ENCODE measurements around the gene TSPAN5.

Gene TSPAN5

DNA sequence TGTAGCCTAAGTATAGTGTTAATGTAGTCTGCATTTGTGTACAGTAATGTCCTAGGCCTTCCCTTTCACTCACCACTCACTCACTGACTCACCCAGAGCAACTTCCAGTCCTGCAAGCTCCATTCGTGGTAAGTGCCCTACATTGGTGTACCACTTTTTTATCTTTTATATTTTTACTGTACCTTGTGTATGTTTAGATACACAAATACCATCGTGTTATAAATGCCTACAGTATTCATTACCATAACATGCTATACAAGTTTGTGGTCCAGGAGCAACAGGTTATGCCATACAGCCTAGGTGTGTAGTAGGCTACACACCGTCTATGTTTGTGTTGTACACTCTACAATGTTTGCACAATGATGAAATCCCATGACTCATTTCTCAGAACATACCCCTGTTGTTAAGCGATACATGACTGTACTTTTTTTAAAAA, 15.4 kb downstream of the TSPAN5 start:
- peak; percentile 49 for DNase-seq

DNA sequence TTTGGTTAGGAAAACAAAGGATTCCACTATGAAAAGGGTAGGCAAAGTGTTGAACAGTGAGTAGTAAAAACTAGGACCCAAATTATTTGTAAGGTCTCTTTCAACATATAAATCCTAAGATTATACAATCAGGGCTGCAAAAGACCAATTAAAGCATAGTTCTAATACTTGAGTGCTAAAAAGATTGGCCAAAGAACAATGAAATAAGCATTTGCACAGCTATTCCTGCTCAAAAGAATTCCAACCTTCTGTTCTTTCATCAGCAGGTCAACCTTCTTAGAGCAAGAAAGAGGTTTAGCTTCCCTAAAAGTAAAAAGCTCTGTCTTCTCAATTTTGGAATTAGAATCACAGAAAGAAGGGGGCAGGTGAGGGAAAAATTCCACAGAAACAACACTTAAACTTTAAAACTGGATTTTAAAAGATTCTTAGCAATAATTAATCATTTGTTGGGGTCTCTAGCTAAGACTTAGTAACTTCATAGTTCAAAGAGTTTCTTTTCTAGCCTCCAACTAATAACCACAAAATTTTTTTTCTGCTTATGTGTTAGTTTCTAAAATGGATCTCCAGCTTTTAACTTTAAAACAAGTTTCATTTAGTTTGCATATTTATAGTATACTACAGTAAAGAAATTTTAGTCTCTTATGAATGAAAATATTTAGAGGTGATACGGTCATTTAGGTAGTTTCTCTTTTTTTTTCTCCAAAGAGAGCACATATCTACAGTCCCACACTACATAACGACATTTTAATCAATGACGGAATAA, 16.3 kb downstream of the TSPAN5 start:
- no peak for DNase-seq

DNA sequence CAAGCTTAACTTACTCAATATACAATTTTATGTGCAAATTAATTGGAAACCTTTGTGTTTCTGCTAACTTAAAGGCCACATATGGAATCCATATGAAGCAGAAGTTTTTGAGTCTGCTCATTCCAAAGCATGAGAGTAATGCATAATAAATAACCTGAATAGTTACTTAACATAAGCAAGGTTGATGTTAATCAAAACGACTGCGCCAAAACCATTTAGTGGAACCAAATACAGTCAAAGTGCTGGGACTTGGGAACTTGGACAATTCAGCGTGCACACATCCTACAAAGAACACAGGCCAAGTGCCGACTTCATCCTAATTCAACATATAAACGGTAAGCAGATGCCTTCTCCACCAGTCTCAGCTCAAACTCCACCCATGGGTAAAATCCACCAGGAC, 17.0 kb downstream of the TSPAN5 start:
- no peak for DNase-seq

DNA sequence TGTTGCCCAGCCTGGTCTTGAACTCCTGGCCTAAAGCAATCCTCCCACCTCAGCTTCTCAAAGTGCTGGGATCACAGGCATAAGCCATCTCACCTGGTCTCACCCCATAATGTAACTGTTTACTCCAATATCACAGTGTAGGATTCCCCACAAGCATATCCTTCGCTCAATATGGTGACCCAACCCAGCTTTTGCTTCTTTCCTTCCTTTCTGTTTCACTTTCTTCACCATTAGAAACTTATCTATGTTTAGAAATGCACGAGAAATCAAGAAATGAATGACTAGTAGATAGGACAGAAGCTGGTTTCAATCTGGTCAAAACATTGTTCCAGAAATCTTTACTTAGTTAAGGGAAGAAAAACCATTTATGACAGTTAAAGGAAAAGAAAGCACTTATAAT, 18.9 kb downstream of the TSPAN5 start:
- peak; percentile 37 for DNase-seq

DNA sequence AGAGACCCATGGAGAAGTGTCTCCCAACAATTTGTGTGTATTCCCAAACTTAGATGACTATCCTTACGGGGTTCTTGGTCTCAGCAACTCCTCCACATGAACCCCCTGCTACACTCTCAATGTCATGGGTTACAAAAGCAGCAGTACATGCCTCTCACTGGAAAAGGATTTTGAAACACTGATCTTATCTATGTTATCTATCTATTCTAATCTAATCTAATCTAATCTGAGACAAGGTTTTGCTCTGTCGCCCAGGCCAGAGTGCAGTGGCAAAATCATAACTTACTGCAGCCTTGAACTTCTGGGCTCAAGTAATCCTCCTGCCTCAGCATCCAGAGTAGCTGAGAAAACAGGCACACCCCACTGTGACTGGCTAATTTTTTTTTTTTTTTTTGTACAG, 19.3 kb downstream of the TSPAN5 start:
- no peak for DNase-seq

DNA sequence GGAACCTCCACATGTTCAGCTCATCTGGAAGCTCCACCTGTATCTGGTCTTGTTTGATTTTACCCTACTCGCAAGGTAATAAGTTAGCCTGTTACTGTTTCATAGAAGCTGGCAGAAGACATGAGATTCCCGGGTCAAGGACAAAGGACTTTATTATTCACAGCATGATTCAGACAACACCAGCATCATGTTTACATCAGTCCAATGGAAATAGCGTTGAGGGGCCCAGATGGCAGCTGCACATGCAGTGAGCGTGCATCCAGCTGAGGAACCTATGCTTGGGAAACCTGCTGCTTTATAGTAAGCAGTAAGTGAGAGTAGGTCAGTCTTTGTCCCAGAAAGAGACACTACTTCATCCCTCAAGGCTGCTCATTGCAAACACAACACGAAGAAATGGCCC, 19.8 kb downstream of the TSPAN5 start:
- DNase-seq = no peak

DNA sequence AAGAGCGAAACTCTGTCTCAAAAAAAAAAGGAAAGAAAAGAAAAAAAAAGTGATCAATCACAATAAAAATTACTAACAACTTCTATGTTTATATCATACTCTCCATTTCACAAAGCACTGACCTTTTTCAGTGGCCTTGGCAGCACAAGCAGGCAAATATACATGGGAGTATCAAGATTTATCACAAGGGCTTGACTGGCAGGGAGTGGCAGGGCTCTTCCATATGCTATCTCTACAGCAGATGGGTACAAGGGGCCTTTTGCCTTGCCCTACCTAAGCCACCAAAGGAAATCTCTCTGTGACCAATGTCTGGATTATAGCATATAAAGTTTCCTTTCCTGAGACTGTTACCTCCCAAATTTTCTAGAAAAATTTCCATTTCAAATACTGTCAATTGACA, 24.4 kb downstream of the TSPAN5 start:
- no peak for DNase-seq

DNA sequence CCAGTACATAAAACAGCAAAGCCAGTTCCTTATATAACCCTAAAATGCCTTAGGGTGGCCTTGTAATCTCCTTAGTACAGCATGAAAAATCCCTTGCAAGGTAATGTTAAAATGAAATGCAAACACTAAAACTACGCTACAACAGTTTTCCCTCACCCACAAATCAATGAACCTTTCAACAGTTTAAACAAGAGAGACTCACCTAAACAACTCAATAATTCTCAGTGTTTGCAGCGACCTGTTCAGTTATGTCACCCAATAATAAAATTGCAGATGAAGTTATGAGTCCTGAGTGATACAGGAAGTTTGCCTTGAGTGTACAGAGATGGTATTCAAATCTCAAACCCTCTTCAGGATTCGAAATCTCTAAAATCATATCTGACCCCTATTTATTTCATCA, 25.3 kb downstream of the TSPAN5 start:
- DNase-seq = no peak

DNA sequence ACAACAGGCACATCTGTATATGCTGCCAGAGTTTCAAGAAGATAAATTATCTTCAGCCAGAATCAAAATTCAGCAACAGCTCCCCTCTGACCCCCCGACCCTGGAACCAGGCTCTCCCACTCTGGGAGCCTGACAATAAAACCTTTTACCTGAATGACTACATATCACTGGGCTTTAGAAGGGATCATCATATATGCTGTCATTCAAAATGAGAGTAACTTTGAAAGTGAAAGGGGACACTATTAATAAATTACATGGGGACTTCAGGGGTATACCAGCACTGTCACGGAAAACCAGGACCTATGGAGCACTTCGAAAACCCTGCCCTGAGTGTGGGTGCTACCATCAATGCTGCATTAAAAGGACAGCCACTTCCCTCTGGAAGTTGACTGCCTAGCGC, 26.2 kb downstream of the TSPAN5 start:
- no peak for DNase-seq

DNA sequence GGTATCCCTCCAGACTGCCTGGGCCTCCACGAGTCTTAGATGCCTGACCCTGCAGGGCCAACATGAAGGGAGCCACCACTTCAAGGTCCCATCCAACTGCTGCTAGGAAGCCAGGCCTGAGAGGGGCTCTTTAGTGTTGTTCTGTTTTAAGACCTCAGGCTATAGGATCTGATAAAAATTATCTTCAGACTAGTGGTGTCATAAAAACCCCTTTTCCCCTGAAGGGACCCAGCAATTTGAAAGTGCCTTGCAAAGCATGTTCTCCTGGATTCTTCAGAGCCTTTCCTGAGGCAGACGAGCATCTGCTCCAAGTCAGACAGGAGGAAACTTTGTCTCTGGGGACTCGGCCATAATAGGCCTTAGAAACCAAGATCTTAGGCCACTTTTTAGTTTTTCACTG, 26.9 kb downstream of the TSPAN5 start:
- no peak for DNase-seq

DNA sequence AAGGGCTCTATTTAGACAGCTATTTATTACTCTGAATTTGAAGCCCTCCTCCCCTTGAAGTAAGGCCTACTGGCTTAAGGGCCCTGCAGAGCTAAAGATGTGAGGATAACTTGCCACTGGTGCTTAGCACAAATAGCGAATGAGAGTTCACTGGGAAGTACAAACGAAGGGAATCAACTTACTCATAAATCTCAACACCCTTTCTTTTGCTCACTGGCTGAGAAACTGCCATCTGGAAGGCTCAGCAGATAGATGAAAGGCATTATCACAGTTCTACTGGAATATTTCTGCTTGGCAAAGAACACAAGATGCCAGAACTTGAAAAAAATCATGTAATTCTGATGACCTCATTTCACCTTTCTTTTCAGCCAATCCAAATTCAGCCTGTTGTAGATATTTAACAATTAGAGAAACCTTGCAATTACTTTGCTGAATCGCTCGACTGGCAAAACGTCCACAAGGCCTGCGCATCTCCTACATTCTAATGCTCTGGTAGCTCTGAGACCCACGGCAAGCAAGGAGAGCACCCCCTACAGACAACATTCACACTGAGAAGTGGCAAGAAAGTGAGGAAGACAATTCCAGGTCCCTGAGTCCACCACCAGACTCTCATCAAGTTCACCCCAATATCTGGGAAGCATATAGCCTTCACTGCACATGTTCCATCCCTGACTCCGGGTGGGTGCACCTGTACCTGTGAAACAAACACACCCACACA, 27.5 kb downstream of the TSPAN5 start:
- no peak for DNase-seq

DNA sequence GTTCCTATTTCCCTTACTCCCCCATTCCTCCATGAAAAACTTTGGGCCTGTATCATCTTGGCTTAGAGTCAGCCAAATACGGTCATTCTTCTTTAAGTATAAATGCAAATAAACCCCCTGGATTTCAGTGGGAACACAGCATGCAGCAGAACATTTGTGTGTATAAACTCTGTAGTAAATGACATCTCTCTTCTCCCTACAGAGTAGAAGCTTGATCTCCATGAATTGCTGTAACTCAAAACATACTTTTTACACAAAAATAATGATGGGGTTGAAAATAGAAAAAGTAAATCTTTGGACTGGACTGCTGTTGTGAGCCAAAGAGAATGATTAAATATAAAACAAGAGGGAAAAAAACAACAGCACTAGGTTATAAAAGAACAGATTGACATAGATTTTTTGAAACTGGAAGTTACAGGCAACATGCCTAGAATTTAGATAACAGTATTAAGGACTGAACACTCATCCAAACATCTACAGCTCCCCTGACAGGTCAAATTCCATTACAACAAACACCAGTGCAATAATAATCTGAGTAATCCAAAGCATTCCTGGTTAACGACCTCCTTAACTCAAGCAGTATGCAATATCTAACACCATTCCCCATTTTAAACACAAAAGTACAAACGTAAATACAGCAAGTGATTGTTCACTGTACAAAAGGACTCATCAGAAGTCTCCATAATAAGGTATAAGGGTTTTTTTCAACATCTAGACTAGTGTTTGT, 30.7 kb downstream of the TSPAN5 start:
- no peak for DNase-seq

DNA sequence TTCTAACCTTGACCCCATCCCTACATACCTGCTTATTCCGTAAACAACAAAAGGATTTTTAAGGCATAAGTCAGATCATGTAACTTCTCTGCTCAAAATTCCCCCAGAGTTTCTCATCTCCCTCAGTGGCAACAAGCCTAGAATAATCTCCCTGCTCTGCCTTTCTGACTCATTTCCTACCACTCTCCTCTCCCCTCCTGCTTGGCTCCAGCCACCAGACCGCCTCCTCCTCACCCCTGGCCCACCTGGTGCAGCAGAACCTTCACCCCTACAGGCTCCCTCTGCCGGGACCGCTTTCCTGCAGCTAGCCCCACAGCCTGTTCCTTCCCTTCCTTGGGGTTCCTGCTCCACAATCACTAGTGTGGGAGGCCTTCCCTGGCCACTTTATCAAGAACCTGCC, 32.1 kb downstream of the TSPAN5 start:
- no peak for DNase-seq

DNA sequence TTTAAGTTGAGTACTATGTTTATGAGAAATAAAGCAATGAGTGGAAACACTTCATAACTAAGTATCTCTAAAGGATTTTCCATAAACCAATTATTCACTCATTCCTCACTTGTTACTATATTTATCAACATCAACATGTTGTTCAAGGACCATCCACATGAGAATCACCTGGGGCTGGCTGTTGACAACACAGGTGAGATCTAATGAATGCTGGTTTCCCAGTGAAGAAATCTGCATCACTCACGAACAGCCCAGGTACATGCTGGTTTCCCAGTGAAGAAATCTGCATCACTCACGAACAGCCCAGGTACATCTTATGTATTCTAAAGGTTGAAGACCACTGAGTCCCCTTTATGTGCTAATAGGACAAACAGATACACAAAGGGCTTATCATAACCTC, 32.5 kb downstream of the TSPAN5 start:
- DNase-seq = no peak

DNA sequence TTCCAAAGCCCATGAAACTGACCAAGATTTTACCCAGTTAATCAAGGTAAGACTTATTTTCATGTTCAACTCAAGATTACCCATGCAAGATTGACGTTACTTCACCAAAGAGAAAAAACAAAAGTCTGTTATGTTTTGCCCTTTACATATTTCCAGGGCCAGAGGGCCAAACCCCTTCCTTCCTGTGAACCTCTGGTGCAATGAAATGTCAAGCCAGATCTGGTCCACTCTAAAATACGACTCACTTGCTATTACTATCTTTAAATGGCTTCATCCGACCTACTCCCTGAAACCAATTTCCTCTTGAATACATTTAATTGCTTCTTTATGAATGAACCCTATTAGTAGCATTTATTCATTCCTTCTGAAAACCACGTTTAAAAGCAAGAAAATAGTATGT, 33.0 kb downstream of the TSPAN5 start:
- DNase-seq = no peak

DNA sequence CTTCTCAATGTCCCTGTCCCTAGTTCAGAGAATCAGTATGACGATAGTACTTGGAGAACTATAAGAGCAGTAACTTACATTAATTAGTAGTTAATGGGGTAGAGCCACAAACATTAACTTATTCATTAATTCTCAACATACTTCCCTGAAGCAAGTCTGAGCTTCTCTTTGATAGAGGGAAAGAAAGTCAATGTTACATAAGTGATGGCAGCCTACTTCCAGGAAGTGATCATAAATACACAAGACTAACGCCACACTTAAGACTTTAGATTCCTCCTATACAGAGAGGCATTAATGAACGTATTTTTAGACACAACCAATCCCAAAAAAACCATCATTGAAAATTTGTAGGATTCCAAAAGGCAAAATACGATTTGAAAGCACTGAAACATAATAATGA, 33.8 kb downstream of the TSPAN5 start:
- DNase-seq = no peak

DNA sequence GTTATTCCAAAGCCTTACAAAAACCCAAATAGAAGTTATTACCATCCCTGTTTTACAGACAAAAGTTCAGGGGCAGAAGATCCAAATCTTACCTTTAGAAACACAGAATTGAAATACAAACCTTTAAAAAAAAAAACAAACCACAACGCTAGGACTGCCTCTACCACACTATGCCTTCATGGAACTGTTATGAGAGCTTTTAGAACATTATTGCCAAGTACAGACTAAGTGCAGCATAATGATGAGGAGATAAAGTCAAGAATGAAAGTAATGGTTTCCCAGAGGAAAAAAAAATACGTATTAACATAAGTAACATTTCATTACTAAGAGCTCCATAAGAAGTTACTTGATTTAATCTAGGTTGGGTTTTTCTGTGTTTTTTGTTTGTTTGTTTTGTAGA, 34.3 kb downstream of the TSPAN5 start:
- no peak for DNase-seq

DNA sequence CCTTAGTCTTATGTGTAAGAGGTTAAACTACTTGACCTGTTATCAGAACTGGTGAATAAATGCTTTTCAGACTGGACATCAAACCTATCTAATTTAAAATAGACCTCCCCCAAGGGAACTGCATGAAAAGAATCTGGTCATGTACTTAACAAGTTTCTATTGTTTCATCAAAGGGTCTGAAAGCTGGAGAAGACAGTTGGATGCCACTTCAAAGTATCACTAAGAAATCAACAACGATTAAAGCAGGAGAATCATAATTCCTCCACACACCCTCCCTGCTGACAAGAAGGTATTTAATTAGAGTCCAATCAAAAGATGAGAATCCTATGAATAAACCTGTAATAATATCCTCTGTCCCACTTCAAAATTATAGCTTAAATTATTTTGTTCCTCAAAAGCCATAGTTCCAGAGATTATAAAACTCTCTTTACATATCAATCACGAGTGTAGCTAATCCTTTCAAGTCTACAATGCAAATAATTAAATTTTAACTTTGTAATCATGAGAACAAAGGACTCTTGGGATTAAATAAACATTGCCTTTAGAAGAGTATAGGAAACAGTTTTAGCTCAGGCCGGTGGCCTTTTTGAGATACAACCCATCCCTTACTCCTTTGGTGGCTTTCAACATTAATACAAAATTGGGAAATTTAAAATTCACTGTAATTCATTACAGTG, 35.1 kb downstream of the TSPAN5 start:
- no peak for DNase-seq

DNA sequence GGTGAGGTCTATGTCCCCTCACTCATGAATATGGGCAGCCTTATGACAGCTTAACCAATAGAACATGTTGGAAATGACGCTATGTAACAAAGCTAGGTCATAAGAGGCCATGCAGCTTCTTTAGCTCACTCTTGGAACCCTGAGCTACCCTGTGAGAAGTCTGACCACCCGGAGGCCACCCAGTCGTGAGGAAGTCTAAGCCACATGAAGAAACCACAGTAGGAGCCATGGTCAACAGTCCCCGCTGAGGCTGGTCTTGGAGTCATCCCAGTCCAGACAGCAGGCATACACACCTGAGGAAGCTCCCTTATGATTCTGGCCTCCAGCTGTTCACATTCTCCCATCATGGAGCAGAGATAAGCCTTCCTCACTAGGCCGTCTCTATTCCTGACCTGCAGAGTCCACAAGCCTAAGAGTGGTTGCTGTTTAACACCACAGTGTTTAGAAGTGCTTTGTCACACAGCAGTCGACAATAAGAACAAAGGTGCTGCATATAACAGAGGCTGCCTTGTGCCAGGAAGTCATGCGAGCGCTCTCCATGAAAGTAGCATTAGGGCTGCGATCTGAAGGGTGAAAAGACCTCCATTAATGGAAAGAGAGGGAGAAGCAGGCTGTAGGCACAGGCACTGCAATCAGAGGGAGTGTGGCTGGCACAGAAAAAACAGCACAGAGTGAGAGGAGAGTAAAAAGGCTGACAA, 38.2 kb downstream of the TSPAN5 start:
- no peak for DNase-seq

DNA sequence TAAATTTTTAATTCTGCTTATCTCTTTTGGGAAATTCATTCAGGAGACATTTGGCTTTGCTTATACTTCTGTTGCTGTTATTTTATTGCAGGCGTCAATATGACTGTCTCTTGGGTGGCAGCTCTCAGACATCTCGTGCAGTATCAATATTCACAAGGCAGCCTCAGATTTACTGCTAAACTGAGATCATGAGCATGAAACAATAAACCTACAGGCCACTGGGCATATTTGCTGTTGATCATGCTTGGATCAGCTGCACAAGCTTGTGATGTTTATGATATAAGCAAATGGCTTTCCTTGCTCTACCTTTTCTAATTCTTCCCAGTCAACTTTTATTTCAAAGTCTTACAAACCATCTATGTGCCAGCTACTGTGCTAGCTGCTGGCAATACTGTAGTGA, 39.2 kb downstream of the TSPAN5 start:
- no peak for DNase-seq

DNA sequence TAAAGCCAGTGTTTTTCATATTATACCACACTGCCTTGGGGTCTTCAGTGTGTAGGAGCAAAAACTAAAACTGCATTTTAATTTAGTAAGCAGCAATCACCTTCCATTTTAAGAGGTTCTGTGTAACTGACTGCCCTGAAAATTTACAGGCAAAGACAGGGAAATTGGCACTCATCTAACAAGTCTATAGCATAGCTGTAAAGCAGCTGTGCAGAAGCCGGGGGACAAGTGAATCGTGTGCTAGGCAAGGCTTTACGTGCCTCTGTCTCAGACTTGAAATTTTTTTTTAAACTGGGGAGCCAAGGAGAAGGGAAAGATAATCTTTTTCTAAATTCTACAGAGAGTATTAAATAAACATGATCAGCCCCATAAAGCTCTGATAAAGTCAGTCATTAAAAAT, 39.7 kb downstream of the TSPAN5 start:
- no peak for DNase-seq

DNA sequence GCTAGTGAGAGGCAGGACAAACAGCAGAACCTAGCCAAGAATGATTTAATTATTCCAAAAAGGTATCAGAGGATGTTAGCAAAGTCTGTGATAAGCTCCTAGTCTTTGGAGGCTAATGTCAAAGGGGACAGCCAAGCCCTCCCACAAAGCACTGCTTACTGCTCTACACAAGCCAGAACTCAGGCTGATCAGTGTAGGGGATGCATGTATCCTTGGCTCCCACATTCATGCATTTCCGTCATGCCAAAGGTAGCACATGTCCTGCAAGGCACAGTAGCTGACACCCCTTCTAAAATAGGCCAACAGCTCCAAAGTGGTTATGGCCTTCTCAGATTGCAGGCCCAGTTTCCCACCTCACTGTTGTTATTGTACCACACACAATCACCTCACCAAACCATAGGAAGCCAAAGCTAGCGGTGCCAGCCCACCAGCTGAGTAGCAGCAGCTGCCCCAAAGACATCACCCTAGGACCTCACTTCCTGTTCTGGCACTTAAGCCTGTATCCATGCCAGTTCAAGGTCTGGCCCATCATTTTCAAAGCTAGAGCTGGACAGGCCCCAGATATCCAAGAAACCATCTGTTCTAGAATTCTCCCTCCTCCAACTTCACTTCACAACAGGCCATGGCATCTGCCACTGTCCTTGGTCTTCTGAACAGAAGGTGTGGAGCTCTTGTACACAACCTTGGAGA, 40.9 kb downstream of the TSPAN5 start:
- no peak for DNase-seq
